ENCODE measurements around the gene NDUFV3.
A peak's percentile ranks its signal among the peaks of the same experiment; 100 is the strongest.

DNA sequence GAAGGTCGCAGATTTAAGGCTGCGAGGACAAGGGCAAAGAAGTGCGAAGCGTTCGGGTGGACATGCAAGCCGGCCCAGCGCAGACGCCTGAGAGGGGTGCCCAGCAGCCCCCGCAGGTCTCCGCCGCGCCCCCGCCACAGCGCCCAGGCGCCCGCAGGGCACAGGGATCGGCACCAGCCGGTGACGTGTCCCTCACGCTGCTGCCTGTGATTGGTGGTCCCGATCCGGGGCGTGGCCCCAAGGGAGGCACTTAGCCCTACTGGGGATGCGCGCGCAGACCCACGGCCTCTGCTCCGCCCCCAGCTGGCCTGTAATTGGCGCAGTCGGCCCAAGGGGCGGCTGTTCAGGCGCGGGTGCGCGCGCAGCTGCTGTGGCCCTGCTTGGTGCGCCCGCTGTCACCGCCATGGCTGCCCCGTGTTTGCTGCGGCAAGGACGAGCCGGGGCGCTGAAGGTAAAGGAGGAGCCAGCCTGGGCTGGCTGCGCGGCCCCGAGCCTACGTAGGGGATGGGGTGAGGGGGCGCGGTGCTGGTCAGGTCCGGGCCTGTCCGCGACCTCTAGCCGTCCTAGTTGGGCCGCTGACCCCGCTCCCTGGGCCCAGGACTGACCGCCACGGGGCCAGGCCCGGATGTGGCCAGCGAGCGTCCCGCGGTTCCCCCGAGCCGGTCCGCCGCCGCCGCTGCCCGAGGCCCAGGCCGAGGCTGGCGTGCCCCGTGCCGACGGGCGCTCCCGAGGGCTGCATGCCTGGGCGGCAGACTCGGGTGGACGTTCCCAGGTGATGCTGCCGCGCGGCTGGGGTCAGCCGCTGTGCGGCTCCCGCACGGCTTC, at the start of gene NDUFV3:
- TF ChIP-seq POLR2AphosphoS5 (IDR thresholded peaks at IDR 0.05) (peak; percentile 96 to 99 (median 99)), EP300 (IDR thresholded peaks at IDR 0.05; ENCODE audit: low read depth) (no peak), POLR2A (IDR thresholded peaks at IDR 0.05) (peak; percentile 97)
- TF ChIP-seq, protein P1, sequence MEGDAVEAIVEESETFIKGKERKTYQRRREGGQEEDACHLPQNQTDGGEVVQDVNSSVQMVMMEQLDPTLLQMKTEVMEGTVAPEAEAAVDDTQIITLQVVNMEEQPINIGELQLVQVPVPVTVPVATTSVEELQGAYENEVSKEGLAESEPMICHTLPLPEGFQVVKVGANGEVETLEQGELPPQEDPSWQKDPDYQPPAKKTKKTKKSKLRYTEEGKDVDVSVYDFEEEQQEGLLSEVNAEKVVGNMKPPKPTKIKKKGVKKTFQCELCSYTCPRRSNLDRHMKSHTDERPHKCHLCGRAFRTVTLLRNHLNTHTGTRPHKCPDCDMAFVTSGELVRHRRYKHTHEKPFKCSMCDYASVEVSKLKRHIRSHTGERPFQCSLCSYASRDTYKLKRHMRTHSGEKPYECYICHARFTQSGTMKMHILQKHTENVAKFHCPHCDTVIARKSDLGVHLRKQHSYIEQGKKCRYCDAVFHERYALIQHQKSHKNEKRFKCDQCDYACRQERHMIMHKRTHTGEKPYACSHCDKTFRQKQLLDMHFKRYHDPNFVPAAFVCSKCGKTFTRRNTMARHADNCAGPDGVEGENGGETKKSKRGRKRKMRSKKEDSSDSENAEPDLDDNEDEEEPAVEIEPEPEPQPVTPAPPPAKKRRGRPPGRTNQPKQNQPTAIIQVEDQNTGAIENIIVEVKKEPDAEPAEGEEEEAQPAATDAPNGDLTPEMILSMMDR (IDR thresholded peaks at IDR 0.05), result no peak

All from transverse colon (tissue), 4 donors.